ENCODE data around the gene VASN.

VASN gene

DNA sequence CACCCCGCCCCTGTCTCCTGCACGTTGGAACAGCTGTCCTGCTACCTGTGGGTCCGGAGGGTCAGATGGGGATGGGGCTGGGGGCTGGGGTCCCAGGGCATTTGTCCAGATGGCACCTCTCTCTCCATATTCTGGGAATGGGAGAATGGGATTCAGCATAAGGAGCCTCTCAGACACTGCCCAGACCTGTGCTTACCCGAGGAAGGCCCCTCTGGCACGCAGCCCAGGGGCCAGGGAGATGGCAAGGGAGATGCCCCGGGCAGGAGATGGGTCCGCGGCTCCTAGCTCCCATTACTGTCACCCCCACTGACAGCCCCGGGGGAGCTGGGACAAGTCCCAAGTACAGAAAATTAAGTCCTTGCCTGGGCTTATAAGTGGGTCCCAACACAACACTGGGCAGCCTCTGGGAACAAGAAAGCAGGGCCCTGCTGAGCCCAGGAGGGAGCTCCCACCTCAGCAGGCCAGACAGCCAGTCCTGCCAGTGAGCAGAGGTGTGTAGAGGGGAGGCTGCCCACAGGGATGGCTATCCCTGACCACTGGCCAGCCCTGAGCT is 1.8 kb downstream of the VASN start:
- DNase-seq, result no peak

GRCh38 chr16:4373909-4374742 is 2.5 kb downstream of the VASN start:
- peak; percentile 92 for DNase-seq

GRCh38 chr16:4375717-4376116 is 4.1 kb downstream of the VASN start:
- DNase-seq, result no peak

DNA sequence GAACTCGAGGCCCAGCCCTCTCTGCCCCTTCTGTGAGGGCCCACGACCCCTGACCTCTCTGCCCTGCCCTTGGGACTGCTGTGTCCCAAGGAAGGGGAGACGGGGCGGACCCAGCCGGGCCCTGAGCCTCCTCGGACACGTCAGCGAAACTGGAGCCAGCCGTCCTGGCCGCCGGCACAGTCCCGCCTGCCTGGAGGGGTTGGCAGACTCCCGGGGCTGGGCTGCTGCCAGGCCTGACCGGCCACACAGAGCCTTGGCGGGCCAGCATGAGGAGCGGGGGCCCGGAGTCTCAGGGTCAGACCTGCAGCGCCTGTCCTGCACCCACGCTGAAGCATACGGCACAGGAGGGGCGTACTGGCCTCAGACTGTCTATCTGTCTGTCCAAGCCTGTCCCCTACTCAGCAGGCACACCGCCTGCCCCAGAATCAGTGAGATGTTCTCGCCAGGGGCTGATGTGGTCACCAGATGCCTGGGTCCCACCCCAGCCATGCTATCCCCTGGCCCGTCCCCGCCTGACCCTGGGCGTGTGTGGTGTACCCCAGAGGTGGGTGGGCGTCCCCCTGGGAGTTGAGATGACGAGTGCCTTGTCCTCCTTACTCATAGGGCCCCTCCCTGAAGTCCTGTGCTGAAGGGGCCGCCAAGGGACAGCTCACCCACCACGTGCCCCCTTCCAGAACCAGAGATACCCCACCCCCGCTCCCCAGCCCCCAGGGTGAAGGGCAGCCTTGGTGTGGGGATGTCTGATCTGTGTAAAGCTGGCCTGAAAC is 4.7 kb downstream of the VASN start:
- DNase-seq, result peak; percentile 91

GRCh38 chr16:4376893-4377572 is 5.4 kb downstream of the VASN start:
- peak; percentile 45 for DNase-seq

GRCh38 chr16:4377573-4378154 is 6.0 kb downstream of the VASN start:
- DNase-seq, result no peak

DNA sequence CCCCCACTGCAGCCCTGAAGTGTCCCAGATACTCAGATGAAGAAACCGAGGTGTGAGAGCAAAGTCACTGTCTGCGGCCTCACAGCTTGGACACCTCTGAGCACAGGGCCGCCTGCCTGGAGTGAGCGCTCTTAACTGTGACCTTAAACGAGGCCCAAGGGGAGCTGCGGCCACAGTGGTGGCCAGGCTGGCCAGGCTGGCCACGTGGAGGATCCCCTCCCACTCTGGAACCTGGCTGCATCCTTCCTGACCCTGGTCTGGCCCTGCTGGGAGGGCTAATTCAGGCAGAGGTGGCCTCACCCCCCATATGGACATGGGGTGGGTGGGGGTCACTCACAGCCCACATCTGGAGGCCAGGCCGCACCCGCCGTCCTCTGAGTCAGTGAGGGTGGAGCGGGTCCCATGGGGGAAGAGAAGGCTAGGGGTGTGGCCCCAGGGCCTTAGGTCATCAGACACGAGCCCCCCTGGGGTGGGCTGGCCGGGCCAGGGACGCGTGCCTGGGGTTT is 6.6 kb downstream of the VASN start:
- DNase-seq, result no peak

GRCh38 chr16:4378999-4379690 is 7.5 kb downstream of the VASN start:
- DNase-seq, result no peak

- peak; percentile 86 for DNase-seq
These were observed 8.7 kb downstream of the VASN start for GRCh38 chr16:4380119-4381063.

GRCh38 chr16:4381072-4381934 is 9.7 kb downstream of the VASN start:
- no peak for DNase-seq

GRCh38 chr16:4381935-4382794 is 10.5 kb downstream of the VASN start:
- no peak for DNase-seq

- DNase-seq, result no peak
These were observed 11.2 kb downstream of the VASN start for GRCh38 chr16:4382795-4383357.

DNA sequence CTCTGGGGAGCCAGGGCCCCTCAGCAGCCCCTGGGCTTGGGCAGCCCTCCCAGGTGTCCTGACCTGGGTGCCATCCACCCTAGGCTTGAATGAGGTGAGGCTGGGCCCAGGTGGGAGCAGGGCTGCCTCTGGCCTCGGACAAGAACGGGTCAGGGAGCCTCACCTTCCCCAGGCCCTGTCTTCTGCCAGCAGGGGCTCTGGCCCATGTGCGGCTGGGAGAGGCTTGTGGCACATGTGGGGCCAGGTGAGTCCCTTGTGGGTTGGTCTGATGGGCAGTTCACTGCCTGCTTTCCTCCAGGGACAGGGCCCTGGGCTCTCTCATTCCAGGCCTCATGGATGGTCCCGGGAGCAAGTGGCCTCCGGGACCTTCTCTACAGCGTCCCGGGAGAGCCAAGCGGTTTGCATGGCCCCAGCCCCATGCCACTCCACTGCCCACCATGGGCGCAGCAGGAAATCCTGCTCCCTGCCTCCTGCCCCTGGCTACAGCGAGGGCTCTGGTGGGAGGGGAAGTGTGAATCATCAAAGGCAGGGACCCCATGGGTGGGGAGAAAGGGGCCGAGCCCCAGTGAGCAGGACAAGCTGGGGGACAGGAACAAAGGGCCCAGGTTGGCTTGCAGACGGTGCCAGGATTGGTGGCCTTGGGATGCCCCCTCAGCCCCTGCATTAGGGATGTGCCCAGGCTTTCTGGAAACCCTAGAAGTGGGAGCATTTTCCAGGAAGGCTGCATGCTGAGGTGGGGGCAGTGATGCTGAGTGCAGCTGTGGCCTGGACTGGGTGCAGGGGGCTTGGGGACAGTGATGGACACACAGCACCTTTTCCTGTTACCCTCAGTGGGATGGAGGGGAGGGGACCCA is 12.2 kb downstream of the VASN start:
- no peak for DNase-seq

DNA sequence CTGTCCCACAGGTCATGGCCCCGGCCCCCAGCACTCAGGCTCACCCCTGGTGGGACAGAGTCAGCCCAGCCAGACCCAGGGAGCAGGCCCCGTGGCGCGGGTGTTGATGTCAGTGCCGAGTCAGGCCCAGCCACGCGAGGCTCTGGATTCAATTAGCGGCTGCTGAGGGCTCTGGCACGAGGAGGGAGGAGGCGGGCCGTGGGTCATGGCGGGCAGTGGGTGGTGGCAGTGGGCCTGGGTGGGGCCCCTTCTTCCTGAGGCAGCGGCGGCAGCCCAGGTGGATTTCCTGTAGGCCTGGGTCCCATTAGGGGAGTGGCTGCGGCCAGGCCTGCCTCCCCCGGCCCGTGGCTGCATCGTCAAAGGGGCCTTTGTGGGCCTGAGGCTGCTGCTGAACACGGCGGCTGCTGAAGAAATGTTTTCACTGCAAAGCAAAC is 12.9 kb downstream of the VASN start:
- DNase-seq, result peak; percentile 90

- no peak for DNase-seq
These were observed 13.6 kb downstream of the VASN start for GRCh38 chr16:4385066-4385788.

GRCh38 chr16:4385789-4386450 is 14.3 kb downstream of the VASN start:
- peak; percentile 80 for DNase-seq

All from left hindlimb (tissue), 1 donor.